HG03064 (cell line): ENCODE data around the gene ME3.

Source experiments
- ATAC-seq: cut with Tn5 transposase; IDR thresholded peaks from one replicate; pipeline ENCODE4 v1.9.1; 2021; ENCODE audit warnings: low read depth; ENCODE audit not compliant: unreplicated experiment

Gene ME3

GRCh38 chr11:86497836-86498235, 174.6 kb downstream of the ME3 start:
- no peak for ATAC-seq

GRCh38 chr11:86497310-86497709, 175.1 kb downstream of the ME3 start:
- ATAC-seq: no peak

- ATAC-seq: no peak
Observed at GRCh38 chr11:86495351-86495750, 177.1 kb downstream of the ME3 start.

- no peak for ATAC-seq
Observed at GRCh38 chr11:86492370-86493010, 179.9 kb downstream of the ME3 start.

GRCh38 chr11:86491027-86491426, 181.4 kb downstream of the ME3 start:
- no peak for ATAC-seq

- no peak for ATAC-seq
Observed at GRCh38 chr11:86490582-86490981, 181.8 kb downstream of the ME3 start.

GRCh38 chr11:86489442-86489841, 183.0 kb downstream of the ME3 start:
- no peak for ATAC-seq

GRCh38 chr11:86488553-86488952, 183.9 kb downstream of the ME3 start:
- ATAC-seq: no peak

- no peak for ATAC-seq
Observed at GRCh38 chr11:86487671-86488070, 184.7 kb downstream of the ME3 start.

GRCh38 chr11:86486261-86487030, 186.0 kb downstream of the ME3 start:
- no peak for ATAC-seq

- no peak for ATAC-seq
Observed at GRCh38 chr11:86484795-86485166, 187.6 kb downstream of the ME3 start.

GRCh38 chr11:86483940-86484794, 188.2 kb downstream of the ME3 start:
- ATAC-seq: no peak

- ATAC-seq: no peak
Observed at GRCh38 chr11:86483610-86483939, 188.8 kb downstream of the ME3 start.

- ATAC-seq: no peak
Observed at GRCh38 chr11:86482692-86483091, 189.7 kb downstream of the ME3 start.

GRCh38 chr11:86481399-86481798, 191.0 kb downstream of the ME3 start:
- ATAC-seq: no peak

GRCh38 chr11:86478348-86478747, 194.1 kb downstream of the ME3 start:
- no peak for ATAC-seq

- no peak for ATAC-seq
Observed at GRCh38 chr11:86477495-86478155, 194.8 kb downstream of the ME3 start.

- ATAC-seq: no peak
Observed at GRCh38 chr11:86476109-86476861, 196.1 kb downstream of the ME3 start.

- no peak for ATAC-seq
Observed at GRCh38 chr11:86475027-86475426, 197.4 kb downstream of the ME3 start.
